GM21737 (cell line): Measurements from ENCODE around the gene DDX25.

Experiments used
- ATAC-seq: cut with Tn5 transposase; IDR thresholded peaks from one replicate; pipeline ENCODE4 v1.9.1; 2021; ENCODE audit warnings: mild to moderate bottlenecking, moderate library complexity; ENCODE audit not compliant: unreplicated experiment

The DDX25 gene

DNA sequence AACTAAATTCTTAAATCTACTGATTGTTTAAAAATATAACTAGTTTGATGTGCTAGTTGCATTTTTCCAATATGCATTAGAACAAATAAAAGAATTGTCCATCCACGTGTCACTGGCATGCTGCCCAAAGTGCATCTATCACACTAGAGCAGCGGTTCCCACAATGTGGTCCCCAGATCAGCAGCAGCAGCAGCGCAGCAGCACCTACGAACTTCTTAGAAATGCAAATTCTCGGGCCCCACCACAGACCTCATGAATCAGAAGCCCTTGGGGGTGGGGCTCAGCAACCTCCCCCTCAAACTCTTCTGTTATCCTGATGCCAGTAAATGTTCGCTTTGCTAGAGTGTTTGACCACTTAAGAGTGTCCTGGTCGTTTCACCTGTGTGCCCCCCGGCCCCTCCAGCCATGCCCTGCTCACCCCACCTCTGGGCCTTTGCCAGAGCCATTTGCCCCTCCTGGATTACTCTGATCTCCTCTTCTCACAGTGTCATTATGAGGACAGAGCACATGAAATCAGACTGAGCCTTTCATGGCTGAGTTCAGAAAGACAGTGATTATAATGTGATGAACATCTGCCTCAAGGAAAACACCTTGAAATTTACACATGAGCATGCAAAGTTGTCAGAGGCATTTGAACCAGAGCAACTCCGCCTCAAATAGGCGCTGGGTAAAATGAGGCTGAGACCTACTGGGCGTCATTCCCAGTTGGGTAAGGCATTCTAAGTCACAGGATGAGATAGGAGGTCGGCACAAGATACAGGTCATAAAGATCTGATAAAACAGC is 28.9 kb downstream of the DDX25 start:
- no peak for ATAC-seq

DNA sequence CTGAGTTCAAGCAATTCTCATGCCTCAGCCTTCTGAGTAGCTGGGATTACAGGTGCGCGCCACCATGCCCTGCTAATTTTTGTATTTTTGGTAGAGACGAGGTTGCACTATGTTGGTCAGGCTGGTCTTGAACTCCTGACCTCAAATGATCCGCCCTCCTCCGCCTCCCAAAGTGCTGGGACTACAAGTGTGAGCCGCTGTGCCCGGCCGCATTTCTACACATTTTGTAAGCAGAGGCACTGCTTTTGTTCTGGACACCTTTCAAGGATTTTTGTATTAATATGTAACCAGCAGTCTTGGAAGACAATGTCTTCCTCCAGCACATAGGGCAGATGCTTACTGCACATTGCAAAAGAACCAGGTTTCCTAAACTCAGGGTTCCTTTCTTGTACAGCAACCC is 30.2 kb downstream of the DDX25 start:
- no peak for ATAC-seq

DNA sequence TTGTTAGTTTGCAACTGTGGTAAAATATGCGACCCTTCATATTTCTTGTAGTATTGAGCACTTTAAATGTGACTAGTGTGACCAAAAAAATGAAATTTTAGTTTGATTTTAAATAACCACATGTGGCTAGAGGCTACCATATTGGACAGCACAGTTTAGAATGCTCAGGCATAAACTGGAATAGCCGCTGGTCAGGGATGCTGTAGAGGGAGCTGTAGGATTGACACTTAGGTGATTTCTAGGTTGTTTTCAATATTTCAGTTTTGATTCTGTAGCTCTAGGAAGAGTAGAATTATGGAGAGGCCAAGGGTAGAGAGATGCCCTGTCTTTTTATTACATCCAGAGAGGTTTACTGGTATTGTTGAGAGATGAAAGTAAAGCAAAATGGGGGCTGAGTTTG is 30.7 kb downstream of the DDX25 start:
- no peak for ATAC-seq

DNA sequence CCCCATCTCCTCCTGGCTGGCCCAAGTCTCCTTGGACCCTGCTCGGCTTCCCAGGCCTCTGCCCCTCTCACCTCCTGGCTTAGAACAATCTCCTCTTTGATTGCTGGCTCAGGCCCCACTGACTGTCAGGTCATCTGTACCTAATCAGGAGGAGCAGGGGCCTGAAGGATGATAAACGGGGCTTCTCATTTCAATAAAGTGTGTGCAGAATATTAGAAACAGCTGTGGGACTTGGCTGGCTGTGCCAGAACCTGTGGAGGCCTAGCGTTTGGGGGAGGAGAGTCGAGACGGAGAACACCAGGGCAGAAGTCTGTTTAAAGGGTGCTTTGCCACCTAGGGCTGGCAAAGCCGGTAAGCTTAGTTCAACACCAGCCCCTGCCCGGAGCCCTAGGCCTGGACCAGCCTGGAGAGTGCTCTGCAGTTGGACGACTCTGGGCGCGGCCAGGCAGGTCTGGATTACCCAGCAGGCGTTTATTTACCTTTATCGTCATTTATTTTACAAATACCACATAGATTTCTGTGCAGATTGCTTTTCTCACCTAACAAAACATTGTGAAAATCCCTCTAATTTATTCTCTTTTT is 31.4 kb downstream of the DDX25 start:
- no peak for ATAC-seq

DNA sequence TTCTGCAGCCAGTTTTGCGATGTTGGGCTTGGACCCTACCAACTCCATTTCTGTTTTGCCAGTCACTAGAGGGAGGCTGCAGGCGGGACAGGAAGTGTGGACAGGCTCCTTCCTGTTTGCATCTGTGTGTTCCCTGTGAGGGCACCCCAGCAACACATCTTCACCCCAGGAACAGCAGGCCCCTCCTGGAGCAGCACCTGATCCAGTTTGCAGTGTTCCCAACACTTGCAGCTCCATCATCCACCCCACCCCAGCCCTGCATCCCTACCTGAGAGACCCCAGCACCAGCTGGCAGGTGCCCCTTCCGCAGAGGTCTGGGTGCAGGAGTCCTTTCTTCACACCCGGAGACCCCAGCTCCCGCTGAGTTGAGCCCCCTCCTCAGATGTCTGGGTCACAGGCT is 34.1 kb downstream of the DDX25 start:
- ATAC-seq: no peak

DNA sequence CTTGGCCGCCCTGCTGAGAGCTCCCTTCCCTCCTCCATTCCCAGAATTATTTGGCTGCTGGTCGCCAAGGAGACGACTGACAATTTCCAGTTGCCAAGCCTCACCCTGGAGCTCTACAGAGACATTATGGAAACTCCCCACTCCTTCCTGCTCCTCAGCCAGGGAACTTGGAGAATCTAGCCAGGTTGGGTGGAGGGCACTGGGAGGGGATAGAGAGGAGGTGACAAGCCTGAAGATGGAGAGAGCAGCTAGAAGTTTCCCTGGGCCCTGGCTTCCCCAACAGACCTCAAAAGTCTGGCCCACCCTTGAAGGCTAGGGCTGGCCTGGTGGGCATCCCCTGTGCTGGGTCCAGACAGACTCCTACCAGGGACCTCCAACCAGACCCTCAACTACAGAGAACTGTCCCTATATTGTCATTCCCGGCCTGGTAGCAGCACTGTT is 34.8 kb downstream of the DDX25 start:
- no peak for ATAC-seq

DNA sequence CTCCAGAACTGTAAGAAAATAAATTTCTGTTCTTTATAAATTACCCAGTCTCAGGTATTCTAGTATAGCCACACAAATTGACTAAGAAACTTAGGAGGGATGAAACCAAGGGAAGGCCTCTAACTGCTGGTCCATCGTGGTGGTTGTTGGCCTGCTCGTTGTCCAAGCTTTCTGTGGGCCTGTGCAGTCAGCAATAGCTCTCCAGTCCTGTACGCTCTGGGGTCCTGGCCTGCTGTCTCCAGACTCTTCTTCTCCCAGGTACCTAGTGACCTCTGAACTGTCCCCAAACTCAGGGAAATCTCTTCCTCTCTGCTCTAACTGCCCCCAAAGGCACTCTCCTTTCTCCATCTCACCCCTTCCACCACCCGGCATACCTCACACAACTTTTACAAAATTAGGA is 35.8 kb downstream of the DDX25 start:
- no peak for ATAC-seq

DNA sequence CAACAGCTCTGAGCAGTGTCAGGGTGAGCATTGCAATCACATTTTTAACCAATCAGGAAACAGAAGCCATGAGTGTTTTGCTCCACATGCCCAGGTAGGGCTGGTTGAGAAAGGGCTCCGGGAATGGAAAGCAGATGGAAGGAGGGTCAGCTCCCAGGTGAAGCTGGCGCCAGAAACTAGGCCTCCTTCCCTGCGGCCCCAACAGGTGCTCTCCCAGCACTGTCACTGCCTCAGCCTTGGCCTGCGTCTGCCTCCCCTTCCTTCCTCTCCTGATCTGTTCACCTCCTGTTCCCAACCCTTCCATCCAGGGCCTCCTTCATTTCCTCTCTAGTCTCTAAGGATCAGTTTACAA is 36.9 kb downstream of the DDX25 start:
- ATAC-seq: no peak

DNA sequence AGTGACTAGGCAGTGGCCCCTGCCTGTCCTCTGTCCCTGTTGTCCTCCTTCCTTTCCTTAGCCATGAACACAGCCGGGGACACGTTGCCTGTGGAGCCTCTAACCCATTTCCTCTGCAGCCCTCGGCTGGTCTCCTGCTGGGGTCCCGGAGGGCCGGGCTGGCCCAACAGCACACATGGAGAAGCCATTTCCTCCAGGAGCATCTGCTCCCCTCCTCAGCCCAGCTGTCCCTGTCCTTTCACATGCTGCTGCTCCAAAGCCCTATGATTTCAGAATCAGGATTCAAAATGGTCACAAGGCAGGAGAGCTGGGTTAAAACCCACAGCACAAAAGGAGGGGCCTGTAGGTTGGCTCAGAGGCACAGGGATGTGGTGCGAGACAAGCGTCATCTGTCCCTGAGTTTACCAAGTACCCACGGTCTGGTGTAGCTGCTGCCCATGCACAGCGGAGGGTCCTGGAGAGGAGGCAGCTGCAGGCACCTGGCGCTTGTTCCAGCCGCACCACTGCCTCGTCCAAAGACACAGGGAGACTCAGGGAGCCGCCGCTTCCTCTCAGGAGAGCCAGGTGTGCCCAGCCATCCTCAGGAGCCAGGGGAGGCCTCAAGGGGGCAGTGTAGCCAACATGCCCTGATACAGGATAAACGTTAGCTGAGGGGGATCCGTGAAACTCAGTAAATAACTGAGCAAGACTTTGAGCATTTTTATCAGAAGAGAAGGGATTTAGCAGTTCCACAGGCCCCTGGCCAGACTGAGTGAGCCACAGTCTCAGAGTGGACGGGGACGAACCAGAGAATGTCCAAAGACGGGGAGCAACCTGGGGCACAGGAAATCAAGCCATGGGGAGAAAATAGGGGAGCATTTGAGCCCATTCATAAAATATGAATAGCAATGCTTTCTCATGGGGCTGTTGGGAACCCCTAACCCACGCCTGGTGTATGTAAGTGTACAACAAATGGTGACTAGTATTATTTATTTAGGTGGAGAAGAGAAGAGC is 37.6 kb downstream of the DDX25 start:
- no peak for ATAC-seq

DNA sequence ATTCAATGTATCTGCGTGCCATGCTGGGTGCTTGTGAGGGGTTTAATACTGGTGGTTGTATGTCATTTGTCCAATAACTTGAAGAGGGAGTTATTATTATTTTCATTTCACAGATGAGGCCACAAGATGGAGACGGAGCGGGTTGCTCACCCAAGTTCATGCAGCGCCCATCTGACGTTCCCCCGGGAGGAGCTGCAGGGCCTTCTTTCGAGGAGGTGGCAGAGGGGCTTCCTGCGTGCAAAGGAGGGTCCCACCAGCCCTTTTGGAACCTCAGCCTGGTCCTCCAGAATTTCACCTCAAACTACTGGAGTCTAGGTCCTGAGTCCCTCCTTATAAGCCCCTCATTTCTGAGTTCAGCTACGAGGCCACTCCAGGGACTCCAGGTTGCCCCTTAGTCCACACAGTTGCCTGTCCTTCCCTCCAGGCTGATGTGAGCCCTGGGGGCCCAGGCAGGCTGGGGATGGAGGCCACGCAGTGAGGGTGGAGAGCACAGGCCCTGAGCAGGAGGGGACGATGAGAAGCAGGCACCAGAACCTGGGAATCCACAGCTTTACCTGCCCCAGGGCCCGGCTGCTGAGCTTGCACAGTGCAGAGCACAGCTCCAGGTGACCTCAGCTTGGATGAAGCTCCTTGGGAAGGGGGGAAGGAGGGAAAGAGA is 38.6 kb downstream of the DDX25 start:
- ATAC-seq: no peak

DNA sequence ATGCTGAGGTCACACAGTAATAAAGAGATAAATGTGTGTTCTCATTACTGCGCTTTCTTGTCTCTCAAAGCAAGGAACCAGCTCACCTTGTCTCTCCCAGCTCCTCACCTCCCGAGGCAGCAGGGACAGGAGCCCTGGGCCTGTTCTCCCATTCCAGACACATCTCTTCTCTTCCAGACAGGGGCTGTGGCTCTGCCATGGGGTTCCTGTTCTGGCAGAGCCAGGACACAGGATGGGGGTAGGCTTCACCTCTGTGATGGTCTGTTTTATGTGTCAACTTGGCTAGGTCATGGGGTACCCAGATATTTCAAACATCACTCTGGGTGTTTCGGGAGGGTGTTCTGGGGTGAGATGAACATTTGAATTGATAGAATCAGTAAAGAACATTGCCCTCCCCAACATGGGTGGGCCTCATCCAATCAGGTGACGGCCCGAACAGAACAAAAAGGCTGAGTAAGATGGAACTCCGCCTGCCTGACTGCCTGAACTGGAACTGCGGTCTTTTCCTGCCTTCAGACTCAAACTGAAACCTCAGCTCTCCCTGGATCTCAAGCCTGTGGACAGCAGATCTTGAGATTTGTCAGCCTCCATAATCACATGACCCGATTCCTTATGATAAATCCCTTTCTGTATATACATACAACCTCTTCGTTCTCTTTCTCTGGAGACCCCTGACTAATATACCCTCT is 39.5 kb downstream of the DDX25 start:
- ATAC-seq: no peak

DNA sequence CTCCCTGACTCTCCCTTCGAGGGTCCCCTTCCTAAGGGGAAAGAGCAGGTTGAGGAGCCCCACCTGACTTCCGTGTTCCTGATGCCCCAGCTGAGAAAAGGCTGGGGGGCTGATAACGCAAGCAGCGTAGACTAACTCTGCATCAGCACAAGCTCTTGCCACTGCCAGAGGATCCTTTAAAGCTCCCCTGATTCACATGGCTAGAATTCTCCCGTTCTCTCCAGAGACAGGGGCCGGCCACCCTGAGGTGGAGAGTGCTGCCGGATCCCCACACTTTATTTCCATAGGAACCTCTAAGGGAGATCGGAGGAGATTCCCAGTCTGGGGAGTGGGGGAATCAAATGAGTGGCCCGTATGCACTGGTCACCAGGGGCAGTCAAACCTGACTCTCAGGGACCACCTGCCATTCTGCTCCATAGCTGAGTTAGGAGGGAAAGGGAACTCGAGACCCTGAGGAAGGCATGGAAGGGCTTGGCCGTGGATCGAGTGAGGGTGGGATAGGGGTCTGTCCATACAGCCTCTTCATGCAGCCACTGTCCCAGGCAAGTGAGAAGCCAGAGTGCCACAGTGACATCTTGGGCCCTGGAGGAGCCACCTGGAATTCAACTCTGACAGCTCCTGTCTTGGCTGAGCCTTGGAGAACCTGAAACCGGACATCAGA is 40.2 kb downstream of the DDX25 start:
- ATAC-seq: no peak

DNA sequence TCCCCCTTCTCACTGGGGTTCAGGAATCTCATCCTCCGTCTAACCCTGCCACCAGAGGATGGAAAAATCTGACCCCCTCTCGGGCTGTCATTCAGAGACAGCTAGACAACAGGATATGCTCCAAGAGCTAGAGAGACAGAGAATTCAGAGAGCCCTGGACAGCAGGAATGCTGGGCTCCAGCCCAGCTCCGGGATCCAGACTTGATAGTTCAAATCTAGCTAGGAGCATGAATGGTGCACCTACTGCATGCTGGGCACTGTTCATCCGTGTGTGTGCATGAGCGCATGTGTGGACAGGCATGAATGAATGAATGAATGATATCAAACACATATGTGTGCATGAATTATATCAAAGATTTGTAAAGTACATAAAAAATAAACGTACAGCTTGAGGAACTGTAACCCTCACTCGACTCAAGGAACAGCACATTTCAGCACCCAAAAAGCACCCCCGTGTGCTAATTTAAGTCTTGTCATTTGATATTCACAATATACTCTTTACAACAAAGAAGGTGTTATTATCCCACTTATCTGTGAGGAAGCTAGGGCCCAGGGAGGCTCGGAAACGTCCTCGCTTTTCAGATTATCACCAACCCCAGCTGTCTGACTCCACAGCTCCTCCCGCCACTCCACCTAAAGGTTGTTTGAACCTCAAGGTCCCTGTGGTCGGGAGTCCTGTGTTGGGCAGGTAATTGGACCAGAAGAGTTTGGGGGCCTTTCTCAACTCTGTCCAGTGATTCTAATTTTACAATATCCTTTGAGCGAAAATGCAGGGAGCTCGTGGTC is 40.9 kb downstream of the DDX25 start:
- no peak for ATAC-seq

DNA sequence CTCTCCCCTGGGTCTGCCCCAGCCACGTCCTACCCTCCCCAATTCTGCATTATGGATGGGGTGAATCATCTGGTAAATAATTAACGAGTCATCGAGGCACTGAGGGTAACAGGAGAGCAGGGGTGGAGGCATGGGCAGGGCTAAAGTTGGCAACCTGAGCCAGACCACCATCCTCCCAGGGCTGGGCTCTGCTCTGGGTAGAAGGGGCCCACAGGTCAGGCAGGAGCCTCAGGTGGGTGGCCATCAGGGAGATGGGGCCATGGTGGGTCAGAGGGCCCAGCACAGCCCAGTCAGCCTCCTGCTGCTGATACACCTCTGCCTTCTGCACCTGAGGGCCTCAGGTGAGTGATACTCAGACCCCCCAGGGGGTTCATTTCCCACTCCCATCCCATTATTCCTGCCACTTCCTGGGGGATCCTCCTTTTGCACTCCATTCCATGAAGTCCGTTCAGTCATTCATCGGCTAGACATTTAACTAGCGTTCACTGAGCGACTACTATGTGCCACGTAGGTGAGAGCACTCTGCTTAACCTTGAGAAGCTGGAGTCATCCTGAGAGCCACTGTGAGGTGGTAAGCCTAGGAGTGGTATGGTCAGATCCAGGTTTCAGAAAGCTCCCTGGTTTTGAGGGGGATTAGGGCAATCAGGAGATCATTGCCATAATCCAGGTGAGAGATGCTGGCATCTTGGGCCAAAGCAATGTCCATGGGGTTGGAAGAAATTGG is 41.7 kb downstream of the DDX25 start, which contains the start of gene VSIG10L2:
Gene VSIG10L2, plus strand, starts transcription at position 248 of the 724 bp plus-strand sequence. Its CDS starts 12 bp downstream, at position 260.
- ATAC-seq: no peak

DNA sequence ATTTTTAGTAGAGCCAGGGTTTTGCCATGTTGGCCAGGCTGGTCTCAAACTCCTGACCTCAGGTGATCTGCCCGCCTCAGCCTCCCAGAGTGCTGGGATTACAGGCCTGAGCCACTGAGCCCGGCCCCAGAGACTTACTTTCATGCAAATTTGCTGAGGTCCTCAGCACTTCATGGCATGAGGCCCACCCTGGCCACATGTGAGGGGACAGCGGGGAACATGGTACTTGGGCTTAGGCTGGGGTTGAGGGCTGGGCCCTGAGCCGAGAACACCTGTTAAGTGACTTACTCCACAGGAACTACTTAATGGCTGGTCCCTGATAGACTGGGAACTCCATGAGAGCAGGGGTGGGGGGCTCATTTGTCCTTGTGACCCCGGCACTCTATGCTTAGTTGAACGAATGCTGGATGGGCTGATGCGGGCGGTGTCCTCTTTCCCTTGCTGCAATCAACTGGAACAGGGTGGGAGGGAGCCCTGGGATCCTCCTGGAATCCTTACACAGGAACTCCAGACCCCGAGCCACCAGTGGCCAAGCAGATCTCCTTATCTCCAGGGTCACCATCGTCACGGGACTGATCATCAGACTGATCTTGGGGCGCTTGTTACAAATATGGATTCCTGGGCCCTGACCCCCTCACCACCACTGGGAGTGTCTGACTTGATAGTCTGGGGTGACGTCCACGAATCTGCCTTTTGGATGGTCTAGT is 42.6 kb downstream of the DDX25 start:
- no peak for ATAC-seq

DNA sequence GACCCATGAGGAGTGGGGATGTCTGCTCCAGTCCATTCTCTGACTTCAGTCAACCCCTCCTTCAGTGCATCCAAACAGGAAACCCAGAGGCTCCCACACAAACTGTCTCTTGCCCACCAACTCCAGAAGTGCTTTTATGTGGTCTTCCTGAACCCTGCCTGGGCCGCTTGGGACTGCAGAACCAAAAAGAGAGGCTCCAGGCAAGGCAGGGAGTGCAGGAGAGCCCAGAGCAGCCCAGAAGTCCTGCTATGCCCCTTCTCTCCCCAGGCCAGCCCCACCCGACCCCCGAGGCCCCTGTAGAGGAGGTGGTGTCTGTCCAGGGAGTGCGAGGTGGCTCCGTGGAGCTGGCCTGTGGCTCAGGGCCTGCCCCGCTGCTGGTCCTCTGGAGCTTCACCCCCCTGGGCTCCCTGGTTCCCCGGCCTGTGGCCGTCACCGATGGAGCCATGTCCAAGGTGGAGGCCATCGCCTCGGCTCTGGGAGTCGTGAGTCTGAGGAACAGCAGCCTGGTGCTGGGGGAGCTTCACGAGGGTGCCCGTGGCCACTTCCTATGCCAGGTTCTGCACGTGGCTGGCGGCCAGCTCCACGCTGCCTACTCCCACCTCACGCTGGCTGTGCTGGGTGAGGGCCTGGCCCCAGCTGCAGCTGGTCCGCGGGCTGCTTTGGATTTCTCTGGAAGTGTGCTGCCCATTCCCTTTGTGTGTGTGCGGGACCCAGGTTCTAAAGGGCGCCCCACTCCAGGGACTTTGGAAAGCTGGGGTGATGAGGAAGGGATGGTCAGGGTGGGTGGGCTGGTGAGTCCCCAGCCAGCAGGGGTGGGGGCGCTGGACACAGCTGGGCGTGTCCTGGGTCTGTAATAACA is 43.3 kb downstream of the DDX25 start:
- no peak for ATAC-seq
